Measurements from ENCODE around the gene SORCS2. TPM values are rescaled to one million over a fixed set of nuclear protein-coding genes. Genes with fewer than 3 reads are reported as not detected.

The SORCS2 gene
- total RNA-seq, 1 experiment from 2014 or later = not detected

- BruUV-seq (replicated peaks) = no TSS peak
- H3K36me3 Mint-ChIP-seq (ENCODE audit: insufficient read depth, unreplicated experiment) = no peaks in the 10 kb centered on the region
- ChIA-PET POLR2A (no interaction called here), CTCF (interaction anchor here (0.7 to 1.2 kb wide), 2 partner anchors 16 to 24 kb away, joined by 3 to 8 read pairs; no protein-coding TSS in a partner anchor)
- H3K9me3 Mint-ChIP-seq (ENCODE audit: unreplicated experiment) = peaks cover 10% of the 10 kb centered on the region
- no peak overlapping the region for H3K4me3 Mint-ChIP-seq (ENCODE audit: unreplicated experiment)
- H3K27me3 Mint-ChIP-seq (ENCODE audit: insufficient read depth, unreplicated experiment) = peaks cover 12% of the 10 kb centered on the region
- no peak for DNase-seq (ENCODE audit: unreplicated experiment)
- H3K27ac Mint-ChIP-seq (ENCODE audit: low read depth, unreplicated experiment) = no peak overlapping the region
- TF ChIP-seq CTCF (IDR thresholded peaks at IDR 0.05; ENCODE audit: unreplicated experiment) = no peak
- no peaks in the 10 kb centered on the region for H3K4me1 Mint-ChIP-seq (ENCODE audit: insufficient read depth, unreplicated experiment)
- intact Hi-C loops (cut with micrococcal nuclease) = no loop called here
These were observed 11.4 kb upstream of the SORCS2 start for GRCh38 chr4:7180938-7181337.

- no peak overlapping the region for H3K4me3 Mint-ChIP-seq (ENCODE audit: unreplicated experiment)
- peaks cover 10% of the 10 kb centered on the region for H3K9me3 Mint-ChIP-seq (ENCODE audit: unreplicated experiment)
- ChIA-PET POLR2A (no interaction called here), CTCF (interaction anchor here (0.6 to 1.2 kb wide), 3 partner anchors 9 to 12 kb away, joined by 3 to 5 read pairs (median 3); no protein-coding TSS in a partner anchor)
- H3K27ac Mint-ChIP-seq (ENCODE audit: low read depth, unreplicated experiment) = no peak overlapping the region
- intact Hi-C loops (cut with micrococcal nuclease) = no loop called here
- no peak for TF ChIP-seq CTCF (IDR thresholded peaks at IDR 0.05; ENCODE audit: unreplicated experiment)
- no peaks in the 10 kb centered on the region for H3K4me1 Mint-ChIP-seq (ENCODE audit: insufficient read depth, unreplicated experiment)
- no peaks in the 10 kb centered on the region for H3K36me3 Mint-ChIP-seq (ENCODE audit: insufficient read depth, unreplicated experiment)
- H3K27me3 Mint-ChIP-seq (ENCODE audit: insufficient read depth, unreplicated experiment) = peaks cover 14% of the 10 kb centered on the region
- BruUV-seq (replicated peaks) = no TSS peak
- no peak for DNase-seq (ENCODE audit: unreplicated experiment)
These were observed 9.7 kb upstream of the SORCS2 start for GRCh38 chr4:7182616-7183015.

GRCh38 chr4:7183161-7183560 lies 9.2 kb upstream of the SORCS2 start:
- ChIA-PET CTCF (interaction anchor here (0.6 to 1.2 kb wide), 2 partner anchors 12 to 97 kb away, joined by 3 to 4 read pairs; no protein-coding TSS in a partner anchor), POLR2A (no interaction called here)
- Mint-ChIP-seq H3K4me3 (ENCODE audit: unreplicated experiment) (no peak overlapping the region), H3K9me3 (ENCODE audit: unreplicated experiment) (peaks cover 10% of the 10 kb centered on the region), H3K27ac (ENCODE audit: low read depth, unreplicated experiment) (no peak overlapping the region), H3K36me3 (ENCODE audit: insufficient read depth, unreplicated experiment) (no peaks in the 10 kb centered on the region), H3K4me1 (ENCODE audit: insufficient read depth, unreplicated experiment) (no peaks in the 10 kb centered on the region), H3K27me3 (ENCODE audit: insufficient read depth, unreplicated experiment) (peaks cover 18% of the 10 kb centered on the region)
- TF ChIP-seq CTCF (IDR thresholded peaks at IDR 0.05; ENCODE audit: unreplicated experiment) = no peak
- DNase-seq (ENCODE audit: unreplicated experiment) = no peak
- intact Hi-C loops (cut with micrococcal nuclease) = no loop called here
- BruUV-seq (replicated peaks) = no TSS peak

GRCh38 chr4:7183780-7184460 lies 8.4 kb upstream of the SORCS2 start:
- H3K27me3 Mint-ChIP-seq (ENCODE audit: insufficient read depth, unreplicated experiment) = peaks cover 25% of the 10 kb centered on the region
- no peak for TF ChIP-seq CTCF (IDR thresholded peaks at IDR 0.05; ENCODE audit: unreplicated experiment)
- intact Hi-C loops (cut with micrococcal nuclease) = no loop called here
- peaks cover 10% of the 10 kb centered on the region for H3K9me3 Mint-ChIP-seq (ENCODE audit: unreplicated experiment)
- H3K4me3 Mint-ChIP-seq (ENCODE audit: unreplicated experiment) = no peak overlapping the region
- no peak for DNase-seq (ENCODE audit: unreplicated experiment)
- no peaks in the 10 kb centered on the region for H3K36me3 Mint-ChIP-seq (ENCODE audit: insufficient read depth, unreplicated experiment)
- H3K4me1 Mint-ChIP-seq (ENCODE audit: insufficient read depth, unreplicated experiment) = no peaks in the 10 kb centered on the region
- POLR2A ChIA-PET = no interaction called here
- H3K27ac Mint-ChIP-seq (ENCODE audit: low read depth, unreplicated experiment) = no peak overlapping the region
- CTCF ChIA-PET = interaction anchor here (0.7 to 1.3 kb wide), 2 partner anchors 21 to 112 kb away, joined by 3 read pairs; no protein-coding TSS in a partner anchor
- BruUV-seq (replicated peaks) = no TSS peak

Measured in MCF 10A (cell line).